GM12865 (cell line): Measurements from ENCODE around the gene FOXP2.
A peak's percentile ranks its signal among the peaks of the same experiment; 100 is the strongest.
"Not testable (repeated sequence)": the region's sequence is repeated elsewhere in the genome, so short reads cannot be mapped to it uniquely, and the experiment has no call there.

Experiments
- DNase-seq: peaks from one replicate; pipeline ENCODE4 v3.0.0; 2010; ENCODE audit warnings: low read depth
- H3K4me3 ChIP-seq: 2 replicates; pipeline ENCODE4 v1.5.1; 2011; ENCODE audit warnings: mild to moderate bottlenecking, low read depth, low read length, control low read depth
- TF ChIP-seq, protein P1 (sequence below): IDR thresholded peaks from 2 replicates; pipeline ENCODE4 v1.5.1; 2011; ENCODE audit warnings: low read length, control low read depth, low read depth, inconsistent platforms; ENCODE audit not compliant: insufficient read depth; ENCODE audit errors: missing control alignments

Gene FOXP2

DNA sequence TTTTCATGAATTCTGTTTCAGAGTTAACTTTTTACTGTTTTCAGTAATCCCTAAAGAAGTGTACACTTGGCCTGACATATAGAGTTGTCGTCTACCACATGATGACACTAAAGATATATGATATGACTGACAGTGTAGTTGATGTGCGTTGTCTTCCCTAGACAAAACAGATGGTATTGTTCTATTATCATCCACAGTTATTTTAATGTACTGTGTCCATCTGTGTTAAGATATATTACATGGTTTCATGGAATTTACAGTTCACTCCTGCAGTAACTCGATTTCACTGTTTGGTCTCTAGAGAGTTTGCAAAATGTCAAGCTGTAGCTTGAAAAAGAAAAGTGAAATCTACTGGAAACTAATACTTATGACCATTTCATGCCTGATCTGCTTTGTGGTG, 18.1 kb downstream of the FOXP2 start:
- no peak overlapping the region for H3K4me3 ChIP-seq
- no peak for DNase-seq
- TF ChIP-seq, protein P1, sequence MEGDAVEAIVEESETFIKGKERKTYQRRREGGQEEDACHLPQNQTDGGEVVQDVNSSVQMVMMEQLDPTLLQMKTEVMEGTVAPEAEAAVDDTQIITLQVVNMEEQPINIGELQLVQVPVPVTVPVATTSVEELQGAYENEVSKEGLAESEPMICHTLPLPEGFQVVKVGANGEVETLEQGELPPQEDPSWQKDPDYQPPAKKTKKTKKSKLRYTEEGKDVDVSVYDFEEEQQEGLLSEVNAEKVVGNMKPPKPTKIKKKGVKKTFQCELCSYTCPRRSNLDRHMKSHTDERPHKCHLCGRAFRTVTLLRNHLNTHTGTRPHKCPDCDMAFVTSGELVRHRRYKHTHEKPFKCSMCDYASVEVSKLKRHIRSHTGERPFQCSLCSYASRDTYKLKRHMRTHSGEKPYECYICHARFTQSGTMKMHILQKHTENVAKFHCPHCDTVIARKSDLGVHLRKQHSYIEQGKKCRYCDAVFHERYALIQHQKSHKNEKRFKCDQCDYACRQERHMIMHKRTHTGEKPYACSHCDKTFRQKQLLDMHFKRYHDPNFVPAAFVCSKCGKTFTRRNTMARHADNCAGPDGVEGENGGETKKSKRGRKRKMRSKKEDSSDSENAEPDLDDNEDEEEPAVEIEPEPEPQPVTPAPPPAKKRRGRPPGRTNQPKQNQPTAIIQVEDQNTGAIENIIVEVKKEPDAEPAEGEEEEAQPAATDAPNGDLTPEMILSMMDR = no peak

GRCh38 chr7:114439581-114439980, 25.0 kb downstream of the FOXP2 start:
- TF ChIP-seq, protein P1 = no peak
- no peak for DNase-seq
- no peak overlapping the region for H3K4me3 ChIP-seq

DNA sequence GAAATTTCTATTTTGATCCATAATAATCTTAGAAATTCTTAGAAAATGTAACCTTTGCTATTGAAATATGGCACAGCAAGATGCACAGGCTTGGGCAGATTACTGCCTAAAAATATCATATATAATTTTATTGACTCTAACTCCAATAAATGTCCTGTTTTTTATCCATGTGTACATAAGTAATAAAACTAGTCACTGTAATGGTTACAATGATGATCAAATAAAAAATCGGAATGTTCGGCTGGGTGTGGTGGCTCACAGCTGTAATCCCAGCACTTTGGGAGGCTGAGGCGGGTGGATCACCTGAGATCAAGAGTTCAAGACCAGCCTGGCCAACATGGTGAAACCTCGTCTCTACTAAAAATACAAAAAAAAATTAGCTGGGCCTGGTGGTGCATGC, 26.3 kb downstream of the FOXP2 start:
- not testable (repeated sequence) for H3K4me3 ChIP-seq, DNase-seq

GRCh38 chr7:114444196-114444595, 29.6 kb downstream of the FOXP2 start:
- H3K4me3 ChIP-seq = no peak overlapping the region
- TF ChIP-seq, protein P1 = no peak
- peak; percentile 11 for DNase-seq

DNA sequence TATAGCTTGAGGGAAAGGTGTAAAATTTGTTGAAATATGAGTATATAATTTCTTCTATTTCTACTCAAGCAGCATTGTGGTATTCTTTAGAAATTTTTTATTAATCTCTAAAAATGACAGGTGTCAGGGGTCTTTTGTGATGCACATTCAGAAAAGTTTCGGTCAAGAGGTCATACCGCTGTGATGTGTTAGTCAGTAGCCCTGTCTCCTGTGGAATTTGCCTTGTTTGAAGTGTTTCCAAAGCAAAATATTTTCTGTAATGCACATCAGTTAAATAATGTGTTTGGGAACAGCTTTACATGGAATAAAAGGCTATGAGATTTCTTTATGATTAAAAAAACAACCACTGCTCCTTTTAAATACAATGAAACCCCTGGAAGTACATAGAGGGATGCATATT, 35.8 kb downstream of the FOXP2 start:
- DNase-seq = no peak
- TF ChIP-seq, protein P1 = no peak
- no peak overlapping the region for H3K4me3 ChIP-seq

GRCh38 chr7:114459574-114459973, 45.0 kb downstream of the FOXP2 start:
- no peak overlapping the region for H3K4me3 ChIP-seq
- DNase-seq = no peak
- TF ChIP-seq, protein P1 = no peak

DNA sequence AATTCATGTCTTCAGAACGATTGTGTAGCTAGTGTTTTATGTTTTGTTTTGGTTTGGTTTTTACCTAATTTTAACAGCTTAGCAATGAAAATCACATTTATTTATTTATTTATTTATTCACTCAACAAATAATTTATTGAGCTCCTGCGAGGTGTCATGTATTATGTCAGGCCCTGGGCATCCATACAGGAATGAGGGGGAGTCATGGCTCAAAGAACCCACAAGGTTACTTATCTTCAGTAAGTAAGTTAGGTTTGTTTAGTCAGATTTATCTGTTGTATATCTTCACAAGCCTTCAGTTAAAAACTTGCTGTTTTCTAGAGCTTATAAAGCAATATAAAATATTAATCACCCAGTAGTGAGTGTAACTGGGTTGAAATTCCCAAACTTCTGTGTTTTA, 45.4 kb downstream of the FOXP2 start:
- H3K4me3 ChIP-seq = no peak overlapping the region
- no peak for DNase-seq
- TF ChIP-seq, protein P1 = no peak
